ENCODE data around the gene SNRNP40.

DNA sequence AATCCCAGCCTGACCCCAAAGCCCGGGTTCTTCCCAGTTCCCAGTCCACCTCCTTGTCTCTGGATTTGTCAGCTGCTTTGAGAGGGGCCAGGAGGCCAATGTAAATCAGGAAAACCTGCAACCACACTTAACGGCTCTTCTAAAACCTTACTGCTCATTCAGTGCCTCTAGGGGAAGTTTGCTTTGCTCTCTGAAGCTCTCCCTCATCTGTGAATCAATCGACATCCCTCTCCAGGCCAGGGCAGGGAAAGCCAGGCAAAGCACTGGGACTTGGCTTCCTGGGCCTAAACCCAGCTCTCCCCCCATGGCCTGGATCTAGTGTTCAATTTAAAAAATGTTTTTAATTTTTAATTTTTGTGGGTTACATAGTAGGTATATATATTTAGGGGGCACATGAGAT, 66.2 kb downstream of the SNRNP40 start:
- TF ChIP-seq, protein P1, sequence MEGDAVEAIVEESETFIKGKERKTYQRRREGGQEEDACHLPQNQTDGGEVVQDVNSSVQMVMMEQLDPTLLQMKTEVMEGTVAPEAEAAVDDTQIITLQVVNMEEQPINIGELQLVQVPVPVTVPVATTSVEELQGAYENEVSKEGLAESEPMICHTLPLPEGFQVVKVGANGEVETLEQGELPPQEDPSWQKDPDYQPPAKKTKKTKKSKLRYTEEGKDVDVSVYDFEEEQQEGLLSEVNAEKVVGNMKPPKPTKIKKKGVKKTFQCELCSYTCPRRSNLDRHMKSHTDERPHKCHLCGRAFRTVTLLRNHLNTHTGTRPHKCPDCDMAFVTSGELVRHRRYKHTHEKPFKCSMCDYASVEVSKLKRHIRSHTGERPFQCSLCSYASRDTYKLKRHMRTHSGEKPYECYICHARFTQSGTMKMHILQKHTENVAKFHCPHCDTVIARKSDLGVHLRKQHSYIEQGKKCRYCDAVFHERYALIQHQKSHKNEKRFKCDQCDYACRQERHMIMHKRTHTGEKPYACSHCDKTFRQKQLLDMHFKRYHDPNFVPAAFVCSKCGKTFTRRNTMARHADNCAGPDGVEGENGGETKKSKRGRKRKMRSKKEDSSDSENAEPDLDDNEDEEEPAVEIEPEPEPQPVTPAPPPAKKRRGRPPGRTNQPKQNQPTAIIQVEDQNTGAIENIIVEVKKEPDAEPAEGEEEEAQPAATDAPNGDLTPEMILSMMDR (conservative IDR thresholded peaks at IDR 0.05; ENCODE audit: low read length), result no peak
- no peak for TF ChIP-seq EZH2phosphoT487 (IDR thresholded peaks at IDR 0.05; ENCODE audit: borderline replicate concordance, low read depth, low read length)

All from OCI-LY7 (cell line).